GM18951 (cell line): Measurements from ENCODE around the gene ECD.

ENCODE experiments used
- POLR2A ChIP-seq: IDR thresholded peaks from 4 replicates; pipeline ENCODE4 v1.6.1; 2011; ENCODE audit warnings: mild to moderate bottlenecking; ENCODE audit not compliant: insufficient read length, insufficient read depth; ENCODE audit errors: extremely low read depth
- in situ Hi-C: fragments of 300-500 bp; cut with MboI; formaldehyde crosslinking; loops from one replicate; pipeline ENCODE4 v1.12.0; 2022; ENCODE audit warnings: low sequenced_read_pairs, mixed read lengths, inconsistent platforms; ENCODE audit not compliant: unreplicated experiment

ECD gene

DNA sequence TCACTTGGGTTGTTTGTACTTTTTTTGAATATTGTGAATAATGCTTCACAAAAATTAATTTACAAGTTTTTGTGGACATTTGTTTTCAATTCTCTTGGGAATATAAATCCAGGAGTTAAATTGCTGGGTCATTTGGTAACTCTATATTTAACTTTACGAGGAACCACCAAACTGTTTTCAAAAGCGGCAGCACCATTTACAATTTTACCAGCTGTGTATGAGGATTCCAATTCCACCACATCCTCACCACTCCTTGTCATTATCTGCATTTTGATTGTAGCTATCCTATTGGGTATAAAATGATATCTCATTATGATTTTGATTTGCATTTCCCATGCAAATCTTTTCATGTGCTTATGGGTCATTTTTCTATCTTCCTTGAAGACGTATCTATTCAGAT is 61.5 kb downstream of the ECD start:
- no peak for TF ChIP-seq POLR2A
- in situ Hi-C loops: no loop called here

DNA sequence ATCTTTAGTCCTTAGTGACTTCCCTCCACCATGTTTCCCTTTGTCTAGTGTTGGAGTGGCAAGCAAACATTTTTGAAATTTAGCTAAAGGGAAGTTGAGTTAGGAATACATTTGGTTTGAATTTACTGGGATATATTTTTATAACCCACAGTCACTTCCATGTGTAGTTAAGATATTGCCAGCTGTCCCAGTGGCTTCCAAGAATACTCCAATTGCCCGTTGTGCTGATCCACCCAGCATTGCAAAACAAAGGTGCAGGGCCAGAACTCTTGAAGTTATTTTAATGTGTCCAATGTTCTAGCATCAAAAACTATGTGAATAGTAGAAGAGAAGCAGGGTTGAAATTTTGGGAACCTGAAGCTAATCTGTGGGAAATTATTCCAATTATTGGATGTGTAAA is 68.7 kb downstream of the ECD start:
- no peak for TF ChIP-seq POLR2A
- in situ Hi-C loops: no loop called here

DNA sequence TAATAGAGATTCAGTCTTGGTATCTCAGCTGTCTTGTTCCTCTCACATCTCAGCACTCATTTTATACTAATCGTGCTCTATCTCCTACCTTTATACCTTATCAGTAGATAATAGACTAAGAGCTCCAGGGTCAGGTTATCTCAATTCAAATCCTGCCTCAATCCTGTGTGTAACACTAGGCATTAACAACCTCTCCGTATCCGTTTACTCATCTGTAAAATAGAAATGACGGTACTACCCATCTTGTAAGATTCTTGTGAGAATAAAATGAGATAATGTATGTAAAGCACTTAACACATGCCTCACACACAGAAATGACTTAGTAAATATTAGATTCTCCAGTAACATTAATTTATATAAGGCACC is 70.5 kb downstream of the ECD start:
- no peak for TF ChIP-seq POLR2A
- in situ Hi-C loops: no loop called here

DNA sequence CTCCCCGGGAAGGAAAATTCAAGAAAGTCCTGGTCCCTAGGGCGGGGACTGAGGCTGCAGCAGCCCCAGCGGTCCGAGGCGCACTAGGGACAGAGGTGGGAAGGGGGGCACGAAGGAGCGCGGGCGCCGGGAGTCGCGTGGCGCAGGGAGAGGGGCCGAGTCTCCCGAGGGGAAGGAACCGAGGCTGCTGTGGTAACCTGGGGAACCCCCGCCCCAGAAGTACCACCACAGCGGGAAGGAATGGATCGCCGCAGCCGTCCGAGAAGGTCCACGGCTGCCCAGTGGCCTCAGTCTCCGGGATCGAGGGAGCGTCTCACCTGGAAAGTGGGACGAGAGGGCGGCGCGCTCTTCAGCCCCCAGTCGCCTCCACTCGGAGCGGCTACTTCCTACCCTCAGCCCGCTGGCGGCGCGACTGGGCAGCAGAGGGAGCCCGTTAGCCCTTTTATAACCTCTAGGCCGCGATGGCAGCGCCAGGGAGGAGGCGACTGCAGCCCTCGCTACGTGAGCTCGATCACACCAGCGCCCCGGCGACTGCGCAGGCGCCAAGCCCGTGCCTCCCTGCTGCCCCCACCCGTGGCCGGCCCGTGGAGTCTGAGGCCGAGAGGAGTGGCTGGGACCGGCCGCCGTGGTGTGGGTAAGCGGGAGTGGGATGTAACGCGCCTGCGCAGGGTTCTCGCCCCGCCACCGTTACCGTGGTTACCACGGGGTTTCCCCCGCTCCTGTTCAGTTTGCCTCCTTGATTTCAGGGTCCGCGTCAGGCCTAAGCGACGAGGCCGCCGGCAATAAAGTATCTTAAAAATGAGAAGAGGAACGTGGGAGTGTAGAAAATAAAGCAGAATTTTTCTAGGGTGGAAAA is 71.1 kb downstream of the ECD start, which contains the start of gene P4HA1:
TSS of gene P4HA1 (minus strand) at position 418 of the 856 bp plus-strand sequence. CDS start 21,983 bp downstream, outside the sequence.
- TF ChIP-seq POLR2A: peak; percentile 99
- in situ Hi-C loops: no loop called here

DNA sequence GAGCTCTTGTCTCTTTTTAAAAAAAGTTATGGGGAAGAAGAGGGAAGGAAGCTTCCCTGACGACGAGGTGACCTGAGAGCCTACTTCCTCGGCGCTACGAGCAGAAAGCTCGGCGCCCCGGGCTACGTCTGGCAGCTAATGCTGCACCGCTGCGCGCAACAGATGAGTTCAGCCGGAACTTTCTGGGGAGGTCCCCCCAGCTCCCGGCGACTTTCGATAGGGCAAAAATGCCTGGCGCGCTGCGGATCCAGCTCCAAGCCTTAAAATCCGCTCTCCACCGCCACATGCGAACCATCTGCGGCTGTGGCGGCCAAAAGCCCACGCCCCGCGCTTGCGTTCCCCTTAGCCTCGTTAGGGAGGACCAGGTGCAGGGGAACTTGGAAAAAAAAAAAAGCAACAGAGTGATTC is 71.8 kb downstream of the ECD start:
- in situ Hi-C loops: no loop called here
- peak; percentile 45 for TF ChIP-seq POLR2A

DNA sequence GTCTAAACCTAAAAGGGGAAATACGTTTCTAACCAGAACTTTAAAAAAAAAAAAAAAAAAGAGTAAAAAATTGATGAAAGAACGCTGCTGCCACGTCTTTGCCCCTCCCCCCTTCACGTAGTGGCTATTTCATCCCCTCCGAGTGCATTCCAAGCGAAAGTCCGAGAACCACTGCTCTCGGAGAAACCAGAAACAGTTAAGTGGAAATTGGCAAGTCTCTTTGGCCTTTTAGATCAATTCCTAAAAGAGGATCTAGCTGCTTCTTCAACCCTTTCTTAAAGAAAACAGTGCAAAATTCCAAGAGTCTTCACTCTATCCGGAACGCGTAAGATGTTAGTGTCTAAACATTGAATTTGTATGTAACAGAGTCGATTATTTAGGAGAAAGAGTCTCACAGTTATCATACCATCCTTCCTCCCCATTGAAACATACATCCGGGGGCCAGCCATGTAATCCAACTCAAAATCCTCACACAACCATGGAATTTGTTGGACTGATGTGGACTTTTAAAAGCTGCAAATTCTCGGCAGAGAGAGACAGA is 72.3 kb downstream of the ECD start:
- in situ Hi-C loops: no loop called here
- TF ChIP-seq POLR2A: no peak

DNA sequence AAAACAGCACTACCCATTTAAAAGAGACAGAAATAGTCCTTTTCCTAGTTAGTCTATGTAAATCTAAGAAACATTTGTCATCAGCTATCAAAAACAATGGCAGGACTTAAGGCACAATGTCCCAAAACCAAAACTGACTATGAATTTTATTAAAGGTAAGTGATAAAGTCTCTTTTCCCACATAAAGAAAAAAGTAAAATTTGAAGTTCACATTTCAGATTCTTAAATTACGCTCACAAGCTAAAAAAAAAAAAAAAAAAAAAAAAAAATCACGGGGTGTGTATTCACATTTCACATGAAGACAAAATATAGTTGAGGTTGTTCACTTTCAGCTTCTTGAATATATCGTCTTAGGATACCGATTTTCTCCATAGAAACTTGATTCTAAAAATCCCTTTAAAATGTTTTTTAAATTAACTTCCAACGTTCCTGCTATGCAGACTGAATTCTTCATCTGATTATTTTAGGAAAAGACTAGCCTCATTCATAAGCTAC is 72.8 kb downstream of the ECD start:
- in situ Hi-C loops: no loop called here

DNA sequence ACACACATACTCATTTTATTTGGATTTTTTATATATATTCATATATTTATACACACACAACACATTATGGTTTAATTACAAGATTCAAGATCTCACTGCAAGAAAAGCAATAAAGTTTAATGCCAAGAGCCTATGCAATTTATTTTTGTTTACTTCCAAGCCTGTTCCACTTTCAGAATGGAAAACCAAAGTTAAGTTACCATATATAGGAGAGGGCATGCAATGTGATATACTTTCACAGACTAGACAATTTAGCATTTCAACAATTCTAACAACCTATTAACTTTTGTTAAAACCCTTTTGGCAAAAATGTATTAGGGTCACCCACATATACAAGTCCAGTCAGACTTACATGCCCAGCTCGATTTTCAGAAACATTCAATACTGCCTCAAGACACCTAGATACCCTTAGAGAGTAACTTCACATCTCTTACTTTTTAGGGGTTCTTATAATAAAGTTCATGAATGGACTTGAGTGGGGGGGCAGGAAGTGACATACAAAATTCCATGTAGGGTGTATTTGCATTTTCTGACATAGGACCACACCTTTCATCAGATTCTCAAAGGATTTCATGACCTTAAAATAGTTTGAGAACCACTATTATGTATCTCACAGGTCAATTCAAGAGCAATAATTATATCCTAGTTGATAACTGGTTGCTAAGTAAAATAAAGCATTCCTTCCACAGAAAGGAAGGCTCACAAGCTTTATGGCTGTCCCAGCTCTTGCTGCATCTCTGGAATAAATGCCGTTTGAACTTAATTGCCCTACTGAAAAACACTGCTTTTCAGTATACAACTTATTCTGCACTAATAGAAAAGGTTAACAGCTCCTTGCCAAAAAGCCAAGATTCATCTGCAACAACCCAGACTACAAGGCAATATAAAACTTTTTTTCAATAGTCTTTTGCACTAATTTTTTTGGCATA is 73.6 kb downstream of the ECD start:
- TF ChIP-seq POLR2A: no peak
- in situ Hi-C loops: no loop called here

More for the DNA sequence above, 72.8 kb downstream of the ECD start:
- no peak for TF ChIP-seq POLR2A

DNA sequence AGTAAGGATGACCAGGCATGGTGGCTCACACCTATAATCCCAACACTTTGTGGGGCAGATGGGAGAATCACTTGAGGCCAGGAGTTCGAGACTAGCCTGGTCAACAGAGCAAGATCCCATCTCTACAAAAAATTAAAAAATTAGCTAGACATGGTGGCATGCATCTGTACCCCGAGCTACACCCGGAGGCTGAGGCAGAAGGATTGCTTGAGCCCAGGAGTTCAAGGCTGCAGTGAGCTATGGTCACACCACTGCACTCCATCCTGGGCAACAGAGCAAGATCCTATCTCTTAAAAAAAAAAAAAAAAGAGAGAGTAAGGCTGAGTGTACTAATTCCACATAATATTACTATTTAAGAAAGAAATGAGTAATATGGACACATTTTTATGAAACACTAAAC is 75.0 kb downstream of the ECD start:
- TF ChIP-seq POLR2A: no peak
- in situ Hi-C loops: no loop called here

DNA sequence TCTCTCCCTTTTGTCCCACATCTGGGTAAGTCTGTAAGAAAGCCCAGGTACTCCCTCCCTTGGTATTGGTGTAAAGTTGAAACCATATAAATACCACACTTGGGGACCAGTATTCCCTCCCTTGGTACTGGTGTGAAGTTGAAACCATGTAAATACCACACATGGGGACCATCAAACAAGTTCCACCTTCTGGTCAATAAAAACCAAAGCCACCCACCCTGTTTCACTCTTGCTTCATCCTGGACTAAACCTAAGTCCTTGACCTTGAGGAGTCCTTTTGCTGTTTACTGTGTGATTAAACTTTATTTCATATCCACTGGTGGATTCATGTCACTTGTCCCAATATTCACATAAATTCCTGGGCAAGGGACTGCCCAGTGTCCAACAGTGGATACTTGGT is 79.5 kb downstream of the ECD start:
- in situ Hi-C loops: no loop called here
- TF ChIP-seq POLR2A: no peak

DNA sequence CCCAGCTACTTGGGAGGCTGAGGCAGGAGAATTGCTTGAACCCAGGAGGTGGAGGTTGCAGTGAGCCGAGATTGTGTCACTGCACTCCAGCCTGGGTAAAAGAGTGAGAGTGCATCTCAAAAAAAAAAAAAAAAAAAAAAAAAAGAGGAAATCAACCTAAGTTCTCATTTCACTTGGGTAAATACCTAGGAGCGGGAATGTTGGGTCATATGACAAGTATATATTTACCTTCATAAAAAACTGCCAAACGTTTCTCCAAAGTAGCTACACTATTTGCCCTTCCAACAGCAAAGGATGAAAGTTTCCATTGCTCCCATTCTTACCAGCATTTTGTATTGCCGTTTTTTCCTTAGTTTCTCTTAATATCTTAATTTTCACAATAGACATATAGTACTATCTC is 81.0 kb downstream of the ECD start:
- in situ Hi-C loops: no loop called here

DNA sequence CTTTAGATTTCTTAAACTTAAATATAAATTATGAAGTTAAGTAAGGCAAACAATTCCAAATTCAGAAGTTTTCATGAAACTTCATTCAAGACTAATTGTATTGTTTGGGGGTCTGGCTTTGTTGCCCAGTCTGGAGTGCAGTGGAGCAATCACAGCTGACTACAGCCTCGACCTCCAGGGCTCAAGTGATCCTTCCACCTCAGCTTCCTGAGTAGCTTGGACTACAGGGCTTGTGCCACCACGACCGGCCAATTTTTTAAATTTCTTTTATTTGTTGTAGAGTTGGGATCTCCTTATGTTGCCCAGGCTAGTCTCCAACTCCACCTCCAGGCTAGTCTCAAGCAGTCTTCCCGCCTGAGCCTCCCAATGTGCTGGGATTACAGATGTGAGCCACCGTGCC is 83.6 kb downstream of the ECD start:
- TF ChIP-seq POLR2A: no peak
- in situ Hi-C loops: no loop called here

More for the DNA sequence above, 81.0 kb downstream of the ECD start:
- no peak for TF ChIP-seq POLR2A
